SK-N-SH treated with all-trans-retinoic acid at 6 μM for 48 hours (cell line): ENCODE results near the gene TDRD3.

ENCODE experiments used
- ARNTL ChIP-seq: fragments of 450-650 bp; formaldehyde crosslinking; IDR thresholded peaks from 2 replicates; pipeline ENCODE4 v1.5.0; 2020; ENCODE audit warnings: low read depth, mild to moderate bottlenecking, moderate library complexity, borderline replicate concordance
- BACH2 ChIP-seq: fragments of 250-450 bp; sonication (Bioruptor Pico); IDR thresholded peaks from 2 replicates; pipeline ENCODE4 v1.9.0; 2021; ENCODE audit warnings: mild to moderate bottlenecking, borderline replicate concordance
- CREB5 ChIP-seq: fragments of 250-450 bp; sonication (Bioruptor Pico); IDR thresholded peaks from 2 replicates; pipeline ENCODE4 v1.5.1; 2020; ENCODE audit warnings: low read depth, mild to moderate bottlenecking, moderate library complexity
- CSDC2 ChIP-seq: fragments of 250-450 bp; sonication (Bioruptor Pico); IDR thresholded peaks from 2 replicates; pipeline ENCODE4 v1.5.0; 2020; ENCODE audit warnings: mild to moderate bottlenecking, moderate library complexity
- OSR1 ChIP-seq: fragments of 250-450 bp; sonication (Bioruptor Pico); IDR thresholded peaks from 2 replicates; pipeline ENCODE4 v1.8.0; 2022; ENCODE audit warnings: moderate library complexity, mild to moderate bottlenecking, inconsistent platforms
- PPARA ChIP-seq: fragments of 250-450 bp; sonication (Bioruptor Pico); IDR thresholded peaks from 2 replicates; pipeline ENCODE4 v1.5.0; 2020; ENCODE audit warnings: mild to moderate bottlenecking, borderline replicate concordance
- RARB ChIP-seq: fragments of 250-450 bp; sonication (Bioruptor Pico); IDR thresholded peaks from 2 replicates; pipeline ENCODE4 v1.8.0; 2021; ENCODE audit warnings: mild to moderate bottlenecking, moderate library complexity
- TCF4 ChIP-seq: fragments of 250-450 bp; sonication (Bioruptor Pico); IDR thresholded peaks from 2 replicates; pipeline ENCODE4 v1.8.0; 2021; ENCODE audit warnings: mild to moderate bottlenecking, moderate library complexity, borderline replicate concordance
- TOX ChIP-seq: fragments of 250-450 bp; sonication (Bioruptor Pico); IDR thresholded peaks from 2 replicates; pipeline ENCODE4 v1.8.0; 2021; ENCODE audit warnings: mild to moderate bottlenecking, moderate library complexity, borderline replicate concordance
- ZFP3 ChIP-seq: fragments of 250-450 bp; sonication (Bioruptor Pico); IDR thresholded peaks from 2 replicates; pipeline ENCODE4 v1.5.0; 2020; ENCODE audit warnings: mild to moderate bottlenecking, moderate library complexity
- ZFP30 ChIP-seq: fragments of 450-650 bp; formaldehyde crosslinking; IDR thresholded peaks from 2 replicates; pipeline ENCODE4 v1.5.0; 2022; ENCODE audit warnings: mild to moderate bottlenecking, moderate library complexity
- ZNF565 ChIP-seq: fragments of 450-650 bp; formaldehyde crosslinking; conservative IDR thresholded peaks from 2 replicates; pipeline ENCODE4 v1.5.0; 2020; ENCODE audit warnings: low read depth, mild to moderate bottlenecking, moderate library complexity
- TF ChIP-seq, protein P1 (sequence below): fragments of 250-450 bp; sonication (Bioruptor Pico); IDR thresholded peaks from 2 replicates; pipeline ENCODE4 v1.5.0; 2020; ENCODE audit warnings: mild to moderate bottlenecking, moderate library complexity
- TF ChIP-seq, protein P2 (sequence below): fragments of 250-450 bp; sonication (Bioruptor Pico); IDR thresholded peaks from 2 replicates; pipeline ENCODE4 v1.8.0; 2020; ENCODE audit warnings: mild to moderate bottlenecking, moderate library complexity, borderline replicate concordance

- no peak for TF ChIP-seq ARNTL (CRISPR knock-in tag)
- TF ChIP-seq, protein P1, sequence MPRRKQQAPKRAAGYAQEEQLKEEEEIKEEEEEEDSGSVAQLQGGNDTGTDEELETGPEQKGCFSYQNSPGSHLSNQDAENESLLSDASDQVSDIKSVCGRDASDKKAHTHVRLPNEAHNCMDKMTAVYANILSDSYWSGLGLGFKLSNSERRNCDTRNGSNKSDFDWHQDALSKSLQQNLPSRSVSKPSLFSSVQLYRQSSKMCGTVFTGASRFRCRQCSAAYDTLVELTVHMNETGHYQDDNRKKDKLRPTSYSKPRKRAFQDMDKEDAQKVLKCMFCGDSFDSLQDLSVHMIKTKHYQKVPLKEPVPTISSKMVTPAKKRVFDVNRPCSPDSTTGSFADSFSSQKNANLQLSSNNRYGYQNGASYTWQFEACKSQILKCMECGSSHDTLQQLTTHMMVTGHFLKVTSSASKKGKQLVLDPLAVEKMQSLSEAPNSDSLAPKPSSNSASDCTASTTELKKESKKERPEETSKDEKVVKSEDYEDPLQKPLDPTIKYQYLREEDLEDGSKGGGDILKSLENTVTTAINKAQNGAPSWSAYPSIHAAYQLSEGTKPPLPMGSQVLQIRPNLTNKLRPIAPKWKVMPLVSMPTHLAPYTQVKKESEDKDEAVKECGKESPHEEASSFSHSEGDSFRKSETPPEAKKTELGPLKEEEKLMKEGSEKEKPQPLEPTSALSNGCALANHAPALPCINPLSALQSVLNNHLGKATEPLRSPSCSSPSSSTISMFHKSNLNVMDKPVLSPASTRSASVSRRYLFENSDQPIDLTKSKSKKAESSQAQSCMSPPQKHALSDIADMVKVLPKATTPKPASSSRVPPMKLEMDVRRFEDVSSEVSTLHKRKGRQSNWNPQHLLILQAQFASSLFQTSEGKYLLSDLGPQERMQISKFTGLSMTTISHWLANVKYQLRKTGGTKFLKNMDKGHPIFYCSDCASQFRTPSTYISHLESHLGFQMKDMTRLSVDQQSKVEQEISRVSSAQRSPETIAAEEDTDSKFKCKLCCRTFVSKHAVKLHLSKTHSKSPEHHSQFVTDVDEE (CRISPR knock-in tag): no peak
- TF ChIP-seq, protein P2, sequence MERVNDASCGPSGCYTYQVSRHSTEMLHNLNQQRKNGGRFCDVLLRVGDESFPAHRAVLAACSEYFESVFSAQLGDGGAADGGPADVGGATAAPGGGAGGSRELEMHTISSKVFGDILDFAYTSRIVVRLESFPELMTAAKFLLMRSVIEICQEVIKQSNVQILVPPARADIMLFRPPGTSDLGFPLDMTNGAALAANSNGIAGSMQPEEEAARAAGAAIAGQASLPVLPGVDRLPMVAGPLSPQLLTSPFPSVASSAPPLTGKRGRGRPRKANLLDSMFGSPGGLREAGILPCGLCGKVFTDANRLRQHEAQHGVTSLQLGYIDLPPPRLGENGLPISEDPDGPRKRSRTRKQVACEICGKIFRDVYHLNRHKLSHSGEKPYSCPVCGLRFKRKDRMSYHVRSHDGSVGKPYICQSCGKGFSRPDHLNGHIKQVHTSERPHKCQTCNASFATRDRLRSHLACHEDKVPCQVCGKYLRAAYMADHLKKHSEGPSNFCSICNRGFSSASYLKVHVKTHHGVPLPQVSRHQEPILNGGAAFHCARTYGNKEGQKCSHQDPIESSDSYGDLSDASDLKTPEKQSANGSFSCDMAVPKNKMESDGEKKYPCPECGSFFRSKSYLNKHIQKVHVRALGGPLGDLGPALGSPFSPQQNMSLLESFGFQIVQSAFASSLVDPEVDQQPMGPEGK: no peak
- no peak for TF ChIP-seq TOX
- TF ChIP-seq PPARA (CRISPR knock-in tag): no peak
- TF ChIP-seq CREB5 (CRISPR knock-in tag): no peak
- no peak for TF ChIP-seq TCF4
- TF ChIP-seq ZFP30 (CRISPR knock-in tag): no peak
- TF ChIP-seq BACH2 (CRISPR knock-in tag): no peak
- TF ChIP-seq CSDC2 (CRISPR knock-in tag): no peak
- TF ChIP-seq OSR1: no peak
- TF ChIP-seq RARB (CRISPR knock-in tag): no peak
- TF ChIP-seq ZFP3 (CRISPR knock-in tag): no peak
- TF ChIP-seq ZNF565 (CRISPR knock-in tag): no peak
Measured at GRCh38 chr13:60433505-60433904, 36.5 kb downstream of the TDRD3 start.
